HL-60 (cell line): ENCODE measurements around the gene KRT15.
"Not testable (repeated sequence)": the region's sequence is repeated elsewhere in the genome, so short reads cannot be mapped to it uniquely, and the experiment has no call there.

ENCODE experiments used
- DNase-seq, 2 experiments: peaks; one replicate each; pipeline ENCODE4 v3.0.0-alpha.2; 2010 to 2020; ENCODE audit warnings: low read depth in 1 of 2, low spot score in 1 of 2
- H3K27ac ChIP-seq: fragments of 250-450 bp; sonication (Bioruptor Pico); replicated peaks from 2 replicates; pipeline ENCODE4 v1.5.1; 2020; ENCODE audit warnings: mild to moderate bottlenecking, moderate library complexity
- H3K27me3 ChIP-seq: fragments of 250-450 bp; sonication (Bioruptor Pico); 2 replicates; pipeline ENCODE4 v1.5.1; 2021; ENCODE audit warnings: mild to moderate bottlenecking, moderate library complexity; ENCODE audit not compliant: insufficient read depth, poor library complexity, severe bottlenecking
- H3K4me3 ChIP-seq: replicated peaks from 2 replicates; pipeline ENCODE4 v1.5.1; 2011; ENCODE audit warnings: mild to moderate bottlenecking, control low read depth, low read length; ENCODE audit not compliant: insufficient read depth
- GABPA ChIP-seq: IDR thresholded peaks from 2 replicates; pipeline ENCODE4 v1.6.1; 2012; ENCODE audit warnings: low read depth
- POLR2AphosphoS5 ChIP-seq: IDR thresholded peaks from 2 replicates; pipeline ENCODE4 v1.6.1; 2012; ENCODE audit warnings: low read depth
- SPI1 ChIP-seq: IDR thresholded peaks from 2 replicates; pipeline ENCODE4 v1.6.1; 2012; ENCODE audit warnings: low read depth, mild to moderate bottlenecking, borderline replicate concordance
- TF ChIP-seq, protein P1 (sequence below): IDR thresholded peaks from one replicate; pipeline ENCODE4 v1.5.1; 2011; ENCODE audit warnings: low read length, control low read depth, inconsistent platforms; ENCODE audit not compliant: insufficient read depth
- TF ChIP-seq, protein P2 (sequence below): IDR thresholded peaks from 2 replicates; pipeline ENCODE4 v1.6.1; 2012; ENCODE audit warnings: low read depth; ENCODE audit not compliant: insufficient replicate concordance

Gene KRT15

DNA sequence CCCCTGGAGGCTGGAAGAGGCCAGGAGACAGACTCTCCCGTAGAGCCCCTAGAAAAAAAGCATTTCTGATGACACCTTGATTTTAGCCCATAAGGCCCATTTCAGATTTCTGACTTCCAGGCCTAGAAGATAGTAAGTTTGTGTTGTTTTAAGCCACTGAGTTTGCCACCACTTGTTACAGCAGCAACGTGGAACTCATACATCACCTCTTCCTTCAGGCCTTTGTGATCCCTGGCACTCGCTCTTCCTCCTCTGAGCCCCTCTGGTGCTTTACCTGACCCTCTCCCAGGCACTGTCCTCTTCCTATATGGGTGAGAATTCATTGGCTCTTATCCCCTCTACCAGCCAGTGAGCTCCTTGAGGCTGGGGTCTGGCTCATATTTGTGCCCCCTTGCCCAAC is 28.1 kb upstream of the KRT15 start:
- TF ChIP-seq SPI1 (no peak), POLR2AphosphoS5 (no peak)
- no peak overlapping the region for H3K27ac ChIP-seq
- no peaks in the 10 kb centered on the region for H3K27me3 ChIP-seq
- no peak overlapping the region for H3K4me3 ChIP-seq
- no peak for DNase-seq

DNA sequence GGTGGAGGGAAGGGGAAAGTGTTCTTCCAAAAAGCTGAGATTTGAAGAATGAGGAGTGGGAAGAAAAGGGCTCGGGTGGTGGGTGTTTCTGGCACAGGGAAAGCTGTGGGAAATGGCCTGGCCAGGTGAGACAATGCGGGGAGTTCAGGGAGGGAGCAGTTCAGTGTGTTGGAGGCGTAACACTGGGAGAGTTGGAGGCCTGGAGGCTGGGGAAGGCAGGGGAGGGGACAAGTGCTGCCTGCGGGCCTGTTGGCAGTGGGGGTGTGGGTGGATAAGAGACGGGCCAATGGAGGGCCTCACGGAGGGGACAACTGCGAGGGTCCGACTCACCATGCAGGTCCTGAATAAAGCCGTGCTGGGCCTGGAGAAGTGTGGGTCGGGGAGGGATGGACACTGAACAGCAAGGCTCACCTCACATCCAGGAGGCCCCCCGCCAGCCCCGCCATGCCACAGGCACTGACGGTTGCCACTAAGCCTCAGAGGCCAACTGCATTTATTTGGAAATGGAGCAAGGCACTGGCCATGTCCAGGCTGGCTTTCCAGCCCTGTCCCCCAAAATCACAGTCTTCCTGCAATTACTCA is 27.2 kb upstream of the KRT15 start:
- TF ChIP-seq POLR2AphosphoS5 (no peak), SPI1 (no peak), GABPA (no peak)
- TF ChIP-seq, protein P1, sequence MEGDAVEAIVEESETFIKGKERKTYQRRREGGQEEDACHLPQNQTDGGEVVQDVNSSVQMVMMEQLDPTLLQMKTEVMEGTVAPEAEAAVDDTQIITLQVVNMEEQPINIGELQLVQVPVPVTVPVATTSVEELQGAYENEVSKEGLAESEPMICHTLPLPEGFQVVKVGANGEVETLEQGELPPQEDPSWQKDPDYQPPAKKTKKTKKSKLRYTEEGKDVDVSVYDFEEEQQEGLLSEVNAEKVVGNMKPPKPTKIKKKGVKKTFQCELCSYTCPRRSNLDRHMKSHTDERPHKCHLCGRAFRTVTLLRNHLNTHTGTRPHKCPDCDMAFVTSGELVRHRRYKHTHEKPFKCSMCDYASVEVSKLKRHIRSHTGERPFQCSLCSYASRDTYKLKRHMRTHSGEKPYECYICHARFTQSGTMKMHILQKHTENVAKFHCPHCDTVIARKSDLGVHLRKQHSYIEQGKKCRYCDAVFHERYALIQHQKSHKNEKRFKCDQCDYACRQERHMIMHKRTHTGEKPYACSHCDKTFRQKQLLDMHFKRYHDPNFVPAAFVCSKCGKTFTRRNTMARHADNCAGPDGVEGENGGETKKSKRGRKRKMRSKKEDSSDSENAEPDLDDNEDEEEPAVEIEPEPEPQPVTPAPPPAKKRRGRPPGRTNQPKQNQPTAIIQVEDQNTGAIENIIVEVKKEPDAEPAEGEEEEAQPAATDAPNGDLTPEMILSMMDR = no peak
- TF ChIP-seq, protein P2, sequence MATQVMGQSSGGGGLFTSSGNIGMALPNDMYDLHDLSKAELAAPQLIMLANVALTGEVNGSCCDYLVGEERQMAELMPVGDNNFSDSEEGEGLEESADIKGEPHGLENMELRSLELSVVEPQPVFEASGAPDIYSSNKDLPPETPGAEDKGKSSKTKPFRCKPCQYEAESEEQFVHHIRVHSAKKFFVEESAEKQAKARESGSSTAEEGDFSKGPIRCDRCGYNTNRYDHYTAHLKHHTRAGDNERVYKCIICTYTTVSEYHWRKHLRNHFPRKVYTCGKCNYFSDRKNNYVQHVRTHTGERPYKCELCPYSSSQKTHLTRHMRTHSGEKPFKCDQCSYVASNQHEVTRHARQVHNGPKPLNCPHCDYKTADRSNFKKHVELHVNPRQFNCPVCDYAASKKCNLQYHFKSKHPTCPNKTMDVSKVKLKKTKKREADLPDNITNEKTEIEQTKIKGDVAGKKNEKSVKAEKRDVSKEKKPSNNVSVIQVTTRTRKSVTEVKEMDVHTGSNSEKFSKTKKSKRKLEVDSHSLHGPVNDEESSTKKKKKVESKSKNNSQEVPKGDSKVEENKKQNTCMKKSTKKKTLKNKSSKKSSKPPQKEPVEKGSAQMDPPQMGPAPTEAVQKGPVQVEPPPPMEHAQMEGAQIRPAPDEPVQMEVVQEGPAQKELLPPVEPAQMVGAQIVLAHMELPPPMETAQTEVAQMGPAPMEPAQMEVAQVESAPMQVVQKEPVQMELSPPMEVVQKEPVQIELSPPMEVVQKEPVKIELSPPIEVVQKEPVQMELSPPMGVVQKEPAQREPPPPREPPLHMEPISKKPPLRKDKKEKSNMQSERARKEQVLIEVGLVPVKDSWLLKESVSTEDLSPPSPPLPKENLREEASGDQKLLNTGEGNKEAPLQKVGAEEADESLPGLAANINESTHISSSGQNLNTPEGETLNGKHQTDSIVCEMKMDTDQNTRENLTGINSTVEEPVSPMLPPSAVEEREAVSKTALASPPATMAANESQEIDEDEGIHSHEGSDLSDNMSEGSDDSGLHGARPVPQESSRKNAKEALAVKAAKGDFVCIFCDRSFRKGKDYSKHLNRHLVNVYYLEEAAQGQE = no peak
- Histone ChIP-seq H3K27me3 (no peaks in the 10 kb centered on the region), H3K27ac (no peak overlapping the region)

DNA sequence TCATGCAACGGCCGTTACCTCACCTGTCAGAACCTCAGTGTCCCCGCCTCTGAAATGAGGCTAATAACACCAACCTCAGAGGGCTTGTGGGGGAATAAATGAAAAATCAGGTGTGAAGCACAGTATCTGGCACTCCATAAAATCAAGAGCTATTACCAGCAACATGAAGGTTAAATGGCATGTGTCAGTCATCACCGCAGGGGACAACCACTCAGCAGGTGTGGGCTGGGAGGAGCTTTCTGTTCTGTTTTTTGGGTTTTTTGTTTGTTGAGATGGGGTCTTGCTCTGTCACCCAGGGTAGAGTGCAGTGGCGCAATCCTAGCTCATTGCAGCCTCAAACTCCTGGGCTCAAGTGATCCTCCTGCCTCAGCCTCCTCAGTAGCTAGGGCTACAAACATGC is 26.2 kb upstream of the KRT15 start:
- TF ChIP-seq, protein P1 = no peak
- TF ChIP-seq SPI1 (no peak), POLR2AphosphoS5 (no peak), GABPA (no peak)
- TF ChIP-seq, protein P2 = no peak
- no peak for DNase-seq
- no peak overlapping the region for H3K27ac ChIP-seq
- no peaks in the 10 kb centered on the region for H3K27me3 ChIP-seq
- H3K4me3 ChIP-seq = no peak overlapping the region

More for the DNA sequence above, 27.2 kb upstream of the KRT15 start:
- H3K4me3 ChIP-seq = no peak overlapping the region
- DNase-seq = no peak

DNA sequence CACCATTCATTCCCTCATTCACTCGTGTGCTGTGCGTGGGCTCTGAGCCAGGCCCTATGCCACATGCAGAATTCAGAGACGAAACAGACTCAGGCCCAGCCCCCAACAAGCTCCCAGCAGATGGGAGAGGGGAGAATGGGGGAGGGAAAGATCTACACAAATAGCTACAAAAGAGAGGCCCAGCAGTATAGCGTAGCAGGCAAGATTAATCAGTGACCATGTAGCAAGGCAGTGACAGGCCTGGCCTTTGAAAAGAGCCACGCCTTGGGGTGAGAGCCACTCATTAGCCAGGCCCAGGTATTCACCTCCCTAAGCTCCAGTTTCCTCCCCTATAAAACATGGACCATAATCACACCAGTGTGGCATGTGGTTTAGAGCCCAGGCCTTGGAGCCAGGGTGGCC is 25.8 kb upstream of the KRT15 start:
- Histone ChIP-seq H3K4me3 (no peak overlapping the region), H3K27ac (no peak overlapping the region), H3K27me3 (no peaks in the 10 kb centered on the region)
- no peak for DNase-seq
- TF ChIP-seq GABPA (no peak), POLR2AphosphoS5 (no peak), SPI1 (no peak)
- TF ChIP-seq, protein P1 = no peak
- TF ChIP-seq, protein P2 = no peak

GRCh38 chr17:41542786-41543185 is 24.1 kb upstream of the KRT15 start:
- DNase-seq, H3K4me3 ChIP-seq, H3K27me3 ChIP-seq, H3K27ac ChIP-seq: not testable (repeated sequence)
